ENCODE measurements around the gene TMEM40. TPM values are rescaled to one million over a fixed set of nuclear protein-coding genes. Genes with fewer than 3 reads are reported as not detected.
A peak's percentile ranks its signal among the peaks of the same experiment; 100 is the strongest.

The TMEM40 gene
- total and polyA plus RNA-seq, 7 donors: 0.30 to 4.4 (median 0.59) TPM

DNA sequence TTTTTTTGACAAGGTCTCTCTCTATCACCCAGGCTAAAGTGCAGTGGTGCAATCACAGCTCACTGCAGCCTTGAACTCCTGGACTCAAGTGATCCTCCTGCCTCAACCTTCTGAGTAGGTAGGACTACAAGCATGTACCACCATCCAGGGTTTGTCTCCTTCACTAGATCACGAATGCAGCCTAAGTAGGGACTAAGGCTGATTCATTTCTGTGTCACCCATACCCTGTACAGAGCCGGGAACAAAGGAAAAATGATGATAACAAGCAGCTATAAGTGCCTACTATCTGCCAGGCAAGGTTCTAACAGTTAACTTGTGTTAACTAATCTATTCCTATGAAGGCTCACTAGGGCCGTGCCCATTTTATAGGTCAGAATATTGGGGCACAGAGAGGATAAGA is 7.0 kb downstream of the TMEM40 start:
- intact Hi-C loops (cut with DNase I): no loop called here
- TF ChIP-seq, protein P1, sequence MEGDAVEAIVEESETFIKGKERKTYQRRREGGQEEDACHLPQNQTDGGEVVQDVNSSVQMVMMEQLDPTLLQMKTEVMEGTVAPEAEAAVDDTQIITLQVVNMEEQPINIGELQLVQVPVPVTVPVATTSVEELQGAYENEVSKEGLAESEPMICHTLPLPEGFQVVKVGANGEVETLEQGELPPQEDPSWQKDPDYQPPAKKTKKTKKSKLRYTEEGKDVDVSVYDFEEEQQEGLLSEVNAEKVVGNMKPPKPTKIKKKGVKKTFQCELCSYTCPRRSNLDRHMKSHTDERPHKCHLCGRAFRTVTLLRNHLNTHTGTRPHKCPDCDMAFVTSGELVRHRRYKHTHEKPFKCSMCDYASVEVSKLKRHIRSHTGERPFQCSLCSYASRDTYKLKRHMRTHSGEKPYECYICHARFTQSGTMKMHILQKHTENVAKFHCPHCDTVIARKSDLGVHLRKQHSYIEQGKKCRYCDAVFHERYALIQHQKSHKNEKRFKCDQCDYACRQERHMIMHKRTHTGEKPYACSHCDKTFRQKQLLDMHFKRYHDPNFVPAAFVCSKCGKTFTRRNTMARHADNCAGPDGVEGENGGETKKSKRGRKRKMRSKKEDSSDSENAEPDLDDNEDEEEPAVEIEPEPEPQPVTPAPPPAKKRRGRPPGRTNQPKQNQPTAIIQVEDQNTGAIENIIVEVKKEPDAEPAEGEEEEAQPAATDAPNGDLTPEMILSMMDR (IDR thresholded peaks at IDR 0.05): no peak
- Histone ChIP-seq H3K27me3 (ENCODE audit: insufficient read depth in 3 of 3, low read length in 2 of 3) (no peaks in the 10 kb centered on the region), H3K9me3 (no peaks in the 10 kb centered on the region), H3K27ac (peak overlapping the region; percentile 88), H3K36me3 (ENCODE audit: insufficient read depth in 1 of 2, low read depth in 1 of 2) (no peaks in the 10 kb centered on the region), H3K4me3 (no peak overlapping the region), H3K4me1 (peaks cover 28% of the 10 kb centered on the region)
- DNase-seq (no peak), ATAC-seq (no peak)
- WGBS, 3 donors: 42 to 65% (median 58%) methylated on average over 3 of the region's 3 CpGs

DNA sequence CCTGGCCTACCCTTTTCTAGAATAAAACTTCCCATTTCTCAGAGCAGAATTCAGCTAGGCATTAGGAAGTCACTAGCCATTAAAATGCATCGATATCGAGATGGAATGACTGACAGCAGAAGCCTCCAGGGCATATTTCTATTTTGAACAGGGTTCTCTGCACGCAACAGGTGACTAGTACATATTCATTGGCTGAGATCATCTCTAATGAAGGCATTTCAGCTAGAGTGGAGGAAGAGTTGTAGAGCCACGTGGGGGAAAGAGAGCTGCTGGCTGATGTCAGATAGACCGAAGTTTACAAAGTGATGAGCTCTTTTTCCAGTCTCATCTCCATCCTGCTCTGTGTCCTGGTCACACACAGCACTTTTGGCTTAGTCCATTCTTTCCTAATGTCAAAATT is 7.5 kb downstream of the TMEM40 start:
- H3K4me3 ChIP-seq: no peak overlapping the region
- ATAC-seq: peak; percentile 86 to 90 (median 90)
- H3K27me3 ChIP-seq (ENCODE audit: insufficient read depth in 3 of 3, low read length in 2 of 3): no peaks in the 10 kb centered on the region
- TF ChIP-seq, protein P1 (IDR thresholded peaks at IDR 0.05): no peak
- peak overlapping the region; percentile 88 for H3K27ac ChIP-seq
- no peaks in the 10 kb centered on the region for H3K9me3 ChIP-seq
- no peak for DNase-seq
- H3K36me3 ChIP-seq (ENCODE audit: insufficient read depth in 1 of 2, low read depth in 1 of 2): no peaks in the 10 kb centered on the region
- intact Hi-C loops (cut with DNase I): loop anchor here in 1 of 2 donors (2.0 kb wide), 1 partner anchor 47 kb away; no protein-coding TSS in a partner anchor
- 29 to 45% (median 34%) methylated on average over 5 of the region's 5 CpGs for WGBS, 3 donors
- H3K4me1 ChIP-seq: peaks cover 28% of the 10 kb centered on the region

DNA sequence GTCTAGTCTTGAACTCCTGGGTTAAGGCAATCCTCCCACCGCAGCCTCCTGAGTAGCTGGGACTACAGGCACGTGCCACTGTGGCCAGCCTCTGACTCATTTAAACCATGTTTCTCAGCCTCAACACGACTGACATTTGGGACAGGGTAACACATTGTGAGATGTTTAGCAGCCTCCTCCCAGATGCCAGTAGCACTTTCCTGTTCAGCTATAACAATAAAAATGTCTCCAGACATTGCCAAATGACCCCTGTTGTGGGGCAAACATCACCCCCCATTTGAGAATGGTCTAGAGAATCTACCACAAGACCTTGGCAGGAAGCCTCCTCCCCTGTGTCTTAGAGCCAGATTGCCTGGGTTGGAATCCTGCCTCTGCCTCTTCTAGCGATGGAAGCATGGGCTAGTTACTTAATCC is 8.4 kb downstream of the TMEM40 start:
- intact Hi-C loops (cut with DNase I): loop anchor here in 1 of 2 donors (2.0 kb wide), 1 partner anchor 48 kb away; no protein-coding TSS in a partner anchor
- ATAC-seq (peak; percentile 43 to 67 (median 61)), DNase-seq (peak in 1 of 2 donors; percentile 32)
- H3K36me3 ChIP-seq (ENCODE audit: insufficient read depth in 1 of 2, low read depth in 1 of 2): no peaks in the 10 kb centered on the region
- no peaks in the 10 kb centered on the region for H3K9me3 ChIP-seq
- H3K27ac ChIP-seq: peak overlapping the region; percentile 88
- TF ChIP-seq, protein P1 (IDR thresholded peaks at IDR 0.05): no peak
- no peak overlapping the region for H3K4me3 ChIP-seq
- peaks cover 28% of the 10 kb centered on the region for H3K4me1 ChIP-seq
- no peaks in the 10 kb centered on the region for H3K27me3 ChIP-seq (ENCODE audit: insufficient read depth in 3 of 3, low read length in 2 of 3)
- WGBS, 3 donors: 25 to 66% (median 40%) methylated on average over 4 of the region's 4 CpGs

DNA sequence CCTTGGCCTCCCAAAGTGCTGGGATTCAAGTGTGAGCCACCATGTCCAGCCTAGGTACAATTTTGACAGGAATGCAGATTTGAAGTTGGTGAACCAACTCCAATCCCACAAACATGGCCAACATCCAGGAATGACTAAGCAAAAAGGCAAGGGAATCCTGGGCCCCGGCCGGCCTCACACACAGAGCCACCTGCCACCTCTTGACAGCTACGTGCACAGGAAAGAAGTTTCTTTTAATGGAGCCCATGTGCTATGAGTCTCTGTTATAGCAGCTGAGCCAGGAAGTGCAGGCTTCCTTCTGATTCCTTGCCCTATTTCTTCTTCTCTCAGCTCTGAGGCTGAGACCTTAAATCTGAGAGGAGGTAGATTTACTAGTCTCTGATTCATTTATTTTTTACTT is 8.8 kb downstream of the TMEM40 start:
- 4 to 15% (median 6%) methylated on average over 3 of the region's 3 CpGs for WGBS, 3 donors
- H3K27ac ChIP-seq: peak overlapping the region; percentile 88
- peak in 1 of 2 donors; percentile 45 for DNase-seq

More for the DNA sequence above, 8.8 kb downstream of the TMEM40 start:
- Histone ChIP-seq H3K27me3 (ENCODE audit: insufficient read depth in 3 of 3, low read length in 2 of 3) (no peaks in the 10 kb centered on the region), H3K4me3 (no peak overlapping the region), H3K36me3 (ENCODE audit: insufficient read depth in 1 of 2, low read depth in 1 of 2) (no peaks in the 10 kb centered on the region), H3K9me3 (no peaks in the 10 kb centered on the region), H3K4me1 (peaks cover 28% of the 10 kb centered on the region)
- TF ChIP-seq, protein P1 (IDR thresholded peaks at IDR 0.05): no peak
- intact Hi-C loops (cut with DNase I): loop anchor here in 1 of 2 donors (2.0 kb wide), 1 partner anchor 49 kb away; no protein-coding TSS in a partner anchor
- peak; percentile 60 to 81 (median 75) for ATAC-seq
